Epithelial cell of esophagus (primary cell): ENCODE measurements around the gene NUFIP2.
"Not testable (repeated sequence)": the region's sequence is repeated elsewhere in the genome, so short reads cannot be mapped to it uniquely, and the experiment has no call there.

ENCODE experiments used
- DNase-seq: peaks from one replicate; pipeline ENCODE4 v3.0.0; 2010; ENCODE audit warnings: low read depth
- H3K4me3 ChIP-seq: 2 replicates; pipeline ENCODE4 v1.5.1; 2011; ENCODE audit warnings: mild to moderate bottlenecking, low read length, control low read depth
- CTCF ChIP-seq: IDR thresholded peaks from 2 replicates; pipeline ENCODE4 v1.5.1; 2011; ENCODE audit warnings: low read depth, mild to moderate bottlenecking, low read length, control low read depth, inconsistent platforms; ENCODE audit not compliant: insufficient read depth; ENCODE audit errors: missing control alignments

NUFIP2 gene

GRCh38 chr17:29238133-29238850, 55.7 kb downstream of the NUFIP2 start:
- TF ChIP-seq CTCF, result no peak
- no peak for DNase-seq
- H3K4me3 ChIP-seq, result no peak overlapping the region

- no peak for TF ChIP-seq CTCF
- H3K4me3 ChIP-seq, result no peak overlapping the region
- peak; percentile 46 for DNase-seq
Measured at GRCh38 chr17:29237476-29238132, 56.3 kb downstream of the NUFIP2 start.

- H3K4me3 ChIP-seq, result no peak overlapping the region
- TF ChIP-seq CTCF, result no peak
- no peak for DNase-seq
Measured at GRCh38 chr17:29235904-29236303, 58.0 kb downstream of the NUFIP2 start.

GRCh38 chr17:29234972-29235371, 59.0 kb downstream of the NUFIP2 start:
- DNase-seq, H3K4me3 ChIP-seq: not testable (repeated sequence)

GRCh38 chr17:29233301-29233700, 60.6 kb downstream of the NUFIP2 start:
- DNase-seq, result no peak
- TF ChIP-seq CTCF, result no peak
- no peak overlapping the region for H3K4me3 ChIP-seq

GRCh38 chr17:29225396-29225795, 68.6 kb downstream of the NUFIP2 start:
- no peak for DNase-seq
- no peak for TF ChIP-seq CTCF
- no peak overlapping the region for H3K4me3 ChIP-seq

- not testable (repeated sequence) for DNase-seq, H3K4me3 ChIP-seq
Measured at GRCh38 chr17:29221338-29221737, 72.6 kb downstream of the NUFIP2 start.
